Measurements from ENCODE around the gene ATXN7L2.

ATXN7L2 gene

GRCh38 chr1:109523706-109524105 is 40.0 kb downstream of the ATXN7L2 start:
- DNase-seq (ENCODE audit: low spot score), result no peak

- DNase-seq (ENCODE audit: low spot score), result no peak
Measured at GRCh38 chr1:109527098-109527811, 43.5 kb downstream of the ATXN7L2 start.

- DNase-seq (ENCODE audit: low spot score), result no peak
Measured at GRCh38 chr1:109527846-109528695, 44.4 kb downstream of the ATXN7L2 start.

GRCh38 chr1:109528712-109529111 is 45.0 kb downstream of the ATXN7L2 start:
- no peak for DNase-seq (ENCODE audit: low spot score)

- DNase-seq (ENCODE audit: low spot score), result no peak
Measured at GRCh38 chr1:109529881-109530456, 46.3 kb downstream of the ATXN7L2 start.

- DNase-seq (ENCODE audit: low spot score), result no peak
Measured at GRCh38 chr1:109530457-109531087, 46.9 kb downstream of the ATXN7L2 start.

- no peak for DNase-seq (ENCODE audit: low spot score)
Measured at GRCh38 chr1:109531380-109531779, 47.7 kb downstream of the ATXN7L2 start.

GRCh38 chr1:109531826-109532364 is 48.2 kb downstream of the ATXN7L2 start:
- no peak for DNase-seq (ENCODE audit: low spot score)

- peak; percentile 87 for DNase-seq (ENCODE audit: low spot score)
Measured at GRCh38 chr1:109532365-109533136, 48.8 kb downstream of the ATXN7L2 start.

GRCh38 chr1:109534307-109534858 is 50.7 kb downstream of the ATXN7L2 start:
- DNase-seq (ENCODE audit: low spot score), result no peak

- DNase-seq (ENCODE audit: low spot score), result no peak
Measured at GRCh38 chr1:109535481-109535880, 51.8 kb downstream of the ATXN7L2 start.

GRCh38 chr1:109535971-109536491 is 52.3 kb downstream of the ATXN7L2 start:
- DNase-seq (ENCODE audit: low spot score), result no peak

GRCh38 chr1:109537450-109538178 is 53.9 kb downstream of the ATXN7L2 start:
- no peak for DNase-seq (ENCODE audit: low spot score)

- no peak for DNase-seq (ENCODE audit: low spot score)
Measured at GRCh38 chr1:109538827-109539555, 55.3 kb downstream of the ATXN7L2 start.

GRCh38 chr1:109539676-109540075 is 56.0 kb downstream of the ATXN7L2 start, which contains the start of gene GPR61:
TSS of gene GPR61 (plus strand) at chr1:109539872. CDS start at chr1:109543023, 3,151 bp downstream.
- DNase-seq (ENCODE audit: low spot score), result no peak

GRCh38 chr1:109541102-109541501 is 57.4 kb downstream of the ATXN7L2 start:
- DNase-seq (ENCODE audit: low spot score), result no peak

All from germinal center (tissue), 1 donor.